ENCODE results near the gene LEMD1. TPM values are rescaled to one million over a fixed set of nuclear protein-coding genes. Genes with fewer than 3 reads are reported as not detected.

LEMD1 gene
- total RNA-seq, 1 donor from 2014 or later: 2.0 TPM

- peak; percentile 76 for DNase-seq
- Mint-ChIP-seq H3K27me3 (ENCODE audit: unreplicated experiment) (peaks cover 12% of the 10 kb centered on the region), H3K9me3 (ENCODE audit: unreplicated experiment) (peaks cover 12% of the 10 kb centered on the region), H3K27ac (ENCODE audit: unreplicated experiment) (no peak overlapping the region), H3K4me3 (ENCODE audit: unreplicated experiment) (peak overlapping the region; percentile 84), H3K4me1 (ENCODE audit: low read depth, unreplicated experiment) (peaks cover 33% of the 10 kb centered on the region), H3K36me3 (ENCODE audit: unreplicated experiment) (no peaks in the 10 kb centered on the region)
- TF ChIP-seq CTCF (IDR thresholded peaks at IDR 0.05; ENCODE audit: partially characterized antibody, unreplicated experiment): peak; percentile 77
Observed at GRCh38 chr1:205343431-205344065, 78.3 kb downstream of the LEMD1 start.

DNA sequence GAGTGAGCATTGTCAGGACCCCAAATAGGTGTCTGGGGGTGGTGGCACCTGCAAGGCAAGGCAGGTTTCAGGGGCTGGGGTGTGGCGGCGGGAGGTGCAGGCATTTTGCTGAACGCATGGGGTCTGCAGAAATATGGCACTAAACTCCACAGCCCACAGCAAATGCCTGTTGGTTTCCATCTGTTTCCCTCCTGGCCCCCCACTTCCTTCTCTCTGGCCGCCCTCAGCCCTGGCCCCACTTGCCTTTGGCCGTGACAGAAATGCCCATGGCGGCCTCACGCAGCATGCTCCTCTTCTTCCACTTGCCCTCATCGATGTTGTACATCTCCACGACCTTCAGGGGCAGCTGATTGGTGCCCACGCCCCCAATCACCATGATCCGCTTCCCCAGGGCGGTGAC is 78.9 kb downstream of the LEMD1 start:
- TF ChIP-seq CTCF (IDR thresholded peaks at IDR 0.05; ENCODE audit: partially characterized antibody, unreplicated experiment): no peak
- Mint-ChIP-seq H3K4me3 (ENCODE audit: unreplicated experiment) (peak overlapping the region; percentile 84), H3K36me3 (ENCODE audit: unreplicated experiment) (no peaks in the 10 kb centered on the region), H3K4me1 (ENCODE audit: low read depth, unreplicated experiment) (peaks cover 28% of the 10 kb centered on the region), H3K27me3 (ENCODE audit: unreplicated experiment) (peaks cover 12% of the 10 kb centered on the region), H3K27ac (ENCODE audit: unreplicated experiment) (peak overlapping the region; percentile 62), H3K9me3 (ENCODE audit: unreplicated experiment) (peaks cover 15% of the 10 kb centered on the region)
- no peak for DNase-seq

- peak overlapping the region; percentile 46 for H3K4me3 Mint-ChIP-seq (ENCODE audit: unreplicated experiment)
- no peaks in the 10 kb centered on the region for H3K36me3 Mint-ChIP-seq (ENCODE audit: unreplicated experiment)
- no peak for TF ChIP-seq CTCF (IDR thresholded peaks at IDR 0.05; ENCODE audit: partially characterized antibody, unreplicated experiment)
- H3K27ac Mint-ChIP-seq (ENCODE audit: unreplicated experiment): no peak overlapping the region
- peaks cover 20% of the 10 kb centered on the region for H3K4me1 Mint-ChIP-seq (ENCODE audit: low read depth, unreplicated experiment)
- H3K9me3 Mint-ChIP-seq (ENCODE audit: unreplicated experiment): peaks cover 16% of the 10 kb centered on the region
- no peak for DNase-seq
- H3K27me3 Mint-ChIP-seq (ENCODE audit: unreplicated experiment): peaks cover 15% of the 10 kb centered on the region
Observed at GRCh38 chr1:205340676-205341075, 81.2 kb downstream of the LEMD1 start.

GRCh38 chr1:205339717-205340116 is 82.1 kb downstream of the LEMD1 start:
- H3K27ac Mint-ChIP-seq (ENCODE audit: unreplicated experiment): no peak overlapping the region
- H3K9me3 Mint-ChIP-seq (ENCODE audit: unreplicated experiment): peaks cover 15% of the 10 kb centered on the region
- no peak overlapping the region for H3K4me3 Mint-ChIP-seq (ENCODE audit: unreplicated experiment)
- H3K4me1 Mint-ChIP-seq (ENCODE audit: low read depth, unreplicated experiment): peaks cover 17% of the 10 kb centered on the region
- no peaks in the 10 kb centered on the region for H3K36me3 Mint-ChIP-seq (ENCODE audit: unreplicated experiment)
- TF ChIP-seq CTCF (IDR thresholded peaks at IDR 0.05; ENCODE audit: partially characterized antibody, unreplicated experiment): no peak
- H3K27me3 Mint-ChIP-seq (ENCODE audit: unreplicated experiment): peaks cover 14% of the 10 kb centered on the region
- DNase-seq: no peak

GRCh38 chr1:205339197-205339702 is 82.6 kb downstream of the LEMD1 start:
- H3K27me3 Mint-ChIP-seq (ENCODE audit: unreplicated experiment): peaks cover 9% of the 10 kb centered on the region
- no peak overlapping the region for H3K27ac Mint-ChIP-seq (ENCODE audit: unreplicated experiment)
- DNase-seq: no peak
- H3K9me3 Mint-ChIP-seq (ENCODE audit: unreplicated experiment): peaks cover 11% of the 10 kb centered on the region
- TF ChIP-seq CTCF (IDR thresholded peaks at IDR 0.05; ENCODE audit: partially characterized antibody, unreplicated experiment): no peak
- no peaks in the 10 kb centered on the region for H3K36me3 Mint-ChIP-seq (ENCODE audit: unreplicated experiment)
- H3K4me1 Mint-ChIP-seq (ENCODE audit: low read depth, unreplicated experiment): peaks cover 12% of the 10 kb centered on the region
- H3K4me3 Mint-ChIP-seq (ENCODE audit: unreplicated experiment): no peak overlapping the region
